Measurements from ENCODE around the gene MYH13. TPM values are rescaled to one million over a fixed set of nuclear protein-coding genes. Genes with fewer than 3 reads are reported as not detected.
A peak's percentile ranks its signal among the peaks of the same experiment; 100 is the strongest.
"Not testable (repeated sequence)": the region's sequence is repeated elsewhere in the genome, so short reads cannot be mapped to it uniquely, and the experiment has no call there.

The MYH13 gene
- total RNA-seq, 2 experiments from 2014 or later = not detected

DNA sequence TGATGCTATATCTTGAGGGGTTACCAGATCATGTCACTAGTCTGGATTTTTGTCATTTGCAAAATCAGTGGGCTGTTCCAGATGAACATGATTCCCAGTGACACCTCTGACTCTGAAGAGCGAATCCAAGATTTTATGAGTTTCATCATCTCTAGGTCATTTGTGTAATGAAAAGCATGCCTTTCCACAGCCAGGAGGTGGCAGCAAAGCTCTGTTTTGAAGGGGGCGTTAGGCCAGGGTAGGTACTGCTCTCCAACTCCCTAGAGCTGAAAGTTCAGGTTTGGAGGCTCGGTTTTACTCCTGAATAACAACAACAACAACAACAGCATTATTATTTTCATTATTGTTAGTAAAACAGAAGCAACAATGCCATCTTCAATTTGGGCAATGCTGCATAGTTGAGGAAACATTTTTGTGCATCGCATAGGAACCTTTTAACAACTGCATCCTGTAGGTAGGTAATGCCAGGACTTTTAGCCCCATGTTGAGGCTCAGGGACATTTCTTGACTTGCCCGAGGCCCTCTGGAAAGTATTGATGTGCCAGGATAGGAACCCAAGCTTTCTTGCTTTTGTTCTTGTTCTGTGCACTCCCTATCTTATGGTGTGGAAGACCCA, 77.0 kb downstream of the MYH13 start:
- no peaks in the 10 kb centered on the region for H3K9me3 Mint-ChIP-seq
- DNase-seq = peak; percentile 34

DNA sequence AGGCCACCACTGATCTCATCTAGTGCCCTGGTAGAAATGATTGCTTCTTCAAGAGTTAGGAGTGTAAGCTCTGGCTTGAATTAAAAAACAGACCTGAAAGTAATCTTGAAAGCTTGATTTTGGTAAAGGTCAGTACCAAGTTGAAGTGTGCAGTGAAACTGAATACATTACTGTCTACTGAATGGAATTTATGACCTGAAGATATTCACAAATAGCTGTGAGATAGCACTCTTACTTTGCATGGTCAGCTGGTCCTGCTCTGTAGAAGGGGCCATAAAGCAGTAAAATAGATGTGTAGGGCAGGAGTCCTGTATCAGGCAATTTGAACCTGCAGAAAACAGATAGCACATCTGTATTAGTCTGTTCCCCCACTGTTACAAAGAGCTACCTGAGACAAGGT, 78.6 kb downstream of the MYH13 start:
- H3K4me3 Mint-ChIP-seq = no peak overlapping the region
- DNase-seq = no peak
- no peaks in the 10 kb centered on the region for H3K9me3 Mint-ChIP-seq
- H3K36me3 Mint-ChIP-seq = no peaks in the 10 kb centered on the region
- H3K27me3 Mint-ChIP-seq = peaks cover 40% of the 10 kb centered on the region
- no peak overlapping the region for H3K27ac Mint-ChIP-seq
- peaks cover 2% of the 10 kb centered on the region for H3K4me1 Mint-ChIP-seq

More for the DNA sequence above, 77.0 kb downstream of the MYH13 start:
- H3K27ac Mint-ChIP-seq = no peak overlapping the region
- peaks cover 27% of the 10 kb centered on the region for H3K27me3 Mint-ChIP-seq
- peaks cover 2% of the 10 kb centered on the region for H3K4me1 Mint-ChIP-seq
- no peak overlapping the region for H3K4me3 Mint-ChIP-seq
- H3K36me3 Mint-ChIP-seq = no peaks in the 10 kb centered on the region

DNA sequence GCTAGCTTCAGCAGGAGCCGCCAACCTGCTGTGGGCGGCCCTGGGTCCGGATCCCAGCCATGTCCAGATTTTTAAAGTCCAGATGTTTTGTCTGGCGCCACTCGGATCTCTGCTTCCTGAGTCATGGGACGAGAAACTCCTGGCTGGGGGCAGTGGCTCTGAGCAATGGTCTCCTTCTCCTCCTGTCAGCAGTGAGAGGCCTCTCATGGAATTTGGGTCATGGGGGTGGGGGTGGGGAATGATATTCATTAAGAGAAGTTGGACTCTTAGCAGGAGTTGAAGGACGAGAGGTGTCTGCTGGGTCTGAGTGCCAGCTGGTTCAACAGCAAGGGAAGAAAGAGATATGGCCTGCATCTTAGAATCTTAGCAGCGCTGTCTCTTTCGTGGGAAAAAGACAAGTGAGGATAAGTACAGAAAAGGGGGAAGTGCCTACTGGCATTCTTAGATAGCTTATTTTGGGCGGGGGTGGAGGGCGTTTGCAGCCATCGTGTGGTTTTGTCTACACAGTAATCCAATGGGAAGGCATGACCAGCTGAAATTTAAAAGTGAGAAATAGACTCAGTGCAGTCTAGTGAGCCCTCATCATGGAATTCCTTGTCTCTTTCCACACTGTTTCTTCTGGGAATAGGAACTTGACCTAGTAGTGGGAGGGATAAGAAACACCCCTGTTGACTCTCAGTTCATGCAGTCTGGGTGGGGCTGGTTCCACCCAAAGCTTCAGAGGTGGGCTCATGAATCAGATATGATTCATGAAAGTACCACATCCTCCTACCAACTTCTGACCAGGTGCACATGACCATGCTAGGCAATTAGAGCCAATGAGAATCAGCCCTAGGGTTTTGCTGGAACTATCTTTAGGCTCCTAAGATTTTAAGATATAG, 80.5 kb downstream of the MYH13 start:
- Mint-ChIP-seq H3K27ac (no peak overlapping the region), H3K4me3 (no peak overlapping the region)

DNA sequence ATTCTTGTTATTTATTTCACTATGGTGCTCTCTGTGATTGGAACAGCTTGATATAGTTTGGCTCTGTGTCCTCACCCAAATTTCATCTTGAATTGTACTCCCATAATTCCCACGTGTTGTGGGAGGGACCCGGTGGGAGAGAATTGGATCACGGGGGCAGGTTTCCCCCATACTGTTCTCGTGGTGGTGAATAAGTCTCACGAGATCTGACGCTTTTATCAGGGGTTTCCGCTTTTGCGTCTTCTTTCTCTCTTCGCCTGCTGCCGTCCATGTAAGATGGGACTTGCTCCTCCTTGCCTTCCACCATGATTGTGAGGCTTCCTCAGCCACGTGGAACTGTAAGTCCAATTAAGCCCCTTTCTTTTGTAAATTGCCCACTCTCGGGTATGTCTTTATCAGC, 81.2 kb downstream of the MYH13 start:
- H3K27ac Mint-ChIP-seq, H3K36me3 Mint-ChIP-seq, DNase-seq, H3K4me3 Mint-ChIP-seq, H3K4me1 Mint-ChIP-seq, H3K9me3 Mint-ChIP-seq: not testable (repeated sequence)
- H3K27me3 Mint-ChIP-seq = peaks cover 57% of the 10 kb centered on the region

More for the DNA sequence above, 80.5 kb downstream of the MYH13 start:
- H3K36me3 Mint-ChIP-seq = no peaks in the 10 kb centered on the region
- no peaks in the 10 kb centered on the region for H3K9me3 Mint-ChIP-seq
- peaks cover 2% of the 10 kb centered on the region for H3K4me1 Mint-ChIP-seq
- peaks cover 52% of the 10 kb centered on the region for H3K27me3 Mint-ChIP-seq
- DNase-seq = no peak

DNA sequence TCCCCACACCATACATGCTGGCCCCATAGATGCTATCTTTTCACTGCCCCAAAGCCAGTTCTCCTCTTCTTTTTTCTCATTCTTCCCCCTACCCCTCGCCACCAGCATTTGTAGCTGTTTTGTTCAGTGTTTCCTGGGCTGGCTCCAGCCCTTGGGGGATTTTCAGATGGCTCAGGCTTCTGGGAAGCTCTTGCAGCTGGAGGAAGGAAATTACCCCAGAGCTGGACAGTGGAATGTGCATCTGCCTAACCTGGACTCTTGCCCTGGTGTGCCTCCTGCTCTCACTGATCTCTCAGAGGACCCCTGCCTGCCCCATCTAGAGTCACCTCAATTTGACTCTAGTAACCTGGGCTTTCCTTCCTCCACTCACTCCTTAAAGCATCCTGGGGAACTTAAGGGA, 82.8 kb downstream of the MYH13 start:
- H3K4me1 Mint-ChIP-seq = peaks cover 2% of the 10 kb centered on the region
- H3K4me3 Mint-ChIP-seq = no peak overlapping the region
- no peak overlapping the region for H3K27ac Mint-ChIP-seq
- H3K36me3 Mint-ChIP-seq = no peaks in the 10 kb centered on the region
- H3K27me3 Mint-ChIP-seq = peaks cover 58% of the 10 kb centered on the region
- no peaks in the 10 kb centered on the region for H3K9me3 Mint-ChIP-seq
- no peak for DNase-seq

DNA sequence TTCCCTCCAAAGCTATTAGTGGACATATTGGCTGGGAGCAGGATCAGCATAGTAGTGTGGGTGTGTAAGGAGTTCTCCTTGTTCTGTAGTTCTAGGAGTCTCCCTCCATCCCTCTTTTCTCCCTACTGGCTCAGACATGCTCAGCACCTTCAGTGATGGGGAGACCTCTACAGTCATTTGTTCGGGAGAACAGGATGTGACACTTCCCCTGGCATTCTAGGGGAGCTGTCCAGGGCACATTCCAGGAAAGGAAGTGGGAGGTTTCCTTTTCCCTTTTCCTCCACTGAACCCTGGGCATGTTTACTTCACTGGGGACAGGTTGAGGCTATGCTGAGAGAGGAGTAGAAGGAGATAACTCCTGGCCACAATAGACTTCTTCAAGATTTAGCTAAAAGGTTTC, 86.5 kb downstream of the MYH13 start:
- Mint-ChIP-seq H3K4me1 (no peaks in the 10 kb centered on the region), H3K27me3 (peaks cover 34% of the 10 kb centered on the region), H3K27ac (no peak overlapping the region), H3K36me3 (no peaks in the 10 kb centered on the region), H3K9me3 (no peaks in the 10 kb centered on the region), H3K4me3 (no peak overlapping the region)
- no peak for DNase-seq

DNA sequence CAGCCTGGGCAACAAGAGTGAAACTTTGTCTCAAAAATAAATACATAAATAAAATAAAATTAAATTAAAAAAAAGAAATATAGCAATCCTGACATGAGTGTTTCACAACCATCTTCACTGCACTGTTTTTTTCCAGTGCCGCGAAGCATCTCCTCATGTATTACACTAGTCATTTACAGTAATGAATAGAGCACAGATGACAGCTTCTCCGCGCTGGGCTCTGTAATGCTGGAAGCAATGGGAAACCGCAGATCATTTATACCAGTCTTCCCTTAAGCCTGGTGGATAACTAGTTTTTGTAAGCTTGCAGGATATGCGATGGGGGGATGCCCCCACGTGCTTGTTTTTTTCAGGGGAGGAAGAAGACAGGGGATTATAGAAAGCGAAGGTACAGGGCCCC, 86.9 kb downstream of the MYH13 start:
- DNase-seq = no peak
- Mint-ChIP-seq H3K27ac (no peak overlapping the region), H3K36me3 (no peaks in the 10 kb centered on the region), H3K4me3 (no peak overlapping the region), H3K4me1 (no peaks in the 10 kb centered on the region), H3K9me3 (no peaks in the 10 kb centered on the region), H3K27me3 (peaks cover 34% of the 10 kb centered on the region)

DNA sequence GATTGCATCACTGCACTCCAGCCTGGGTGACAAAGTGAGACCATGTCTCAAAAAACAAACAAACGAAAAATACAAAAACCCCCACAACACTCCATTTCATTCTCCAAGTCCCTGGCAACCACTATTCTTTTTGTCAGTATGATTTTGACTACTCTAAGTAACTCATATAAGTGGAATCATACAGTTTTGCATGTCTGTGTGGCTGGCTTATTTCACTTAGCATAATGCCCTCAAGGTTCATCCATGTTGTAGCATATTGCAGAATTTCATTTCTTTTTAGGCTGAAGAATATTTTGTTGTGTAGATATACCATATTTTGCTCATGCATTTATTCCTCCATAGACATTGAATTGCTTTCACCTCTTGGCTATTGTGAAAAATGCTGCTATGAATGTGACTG, 92.7 kb downstream of the MYH13 start:
- no peaks in the 10 kb centered on the region for H3K36me3 Mint-ChIP-seq
- no peak overlapping the region for H3K4me3 Mint-ChIP-seq
- peaks cover 3% of the 10 kb centered on the region for H3K27me3 Mint-ChIP-seq
- no peak for DNase-seq
- H3K9me3 Mint-ChIP-seq = no peaks in the 10 kb centered on the region
- no peak overlapping the region for H3K27ac Mint-ChIP-seq
- no peaks in the 10 kb centered on the region for H3K4me1 Mint-ChIP-seq

DNA sequence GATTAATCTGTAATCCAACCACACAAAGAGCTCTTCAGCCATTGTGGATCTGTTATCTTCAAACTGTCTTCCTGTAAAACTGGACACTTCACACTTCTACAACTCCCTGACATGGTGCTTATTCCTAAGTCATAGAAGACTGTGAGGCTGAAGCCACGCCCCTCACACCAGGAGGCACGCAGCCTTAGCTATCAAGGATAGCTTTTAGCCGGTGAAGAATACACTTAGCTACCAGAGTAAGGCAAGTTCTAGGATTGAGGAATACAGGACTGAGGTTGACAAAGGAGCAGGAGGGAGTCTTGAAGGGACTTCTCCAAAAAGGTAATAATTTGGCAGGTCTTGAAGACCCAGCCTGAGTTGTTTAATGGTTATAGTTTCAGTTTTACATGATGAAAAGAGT, 94.6 kb downstream of the MYH13 start:
- Mint-ChIP-seq H3K36me3 (no peaks in the 10 kb centered on the region), H3K27me3 (peaks cover 12% of the 10 kb centered on the region), H3K4me1 (no peaks in the 10 kb centered on the region), H3K9me3 (no peaks in the 10 kb centered on the region), H3K4me3 (no peak overlapping the region), H3K27ac (no peak overlapping the region)
- no peak for DNase-seq

DNA sequence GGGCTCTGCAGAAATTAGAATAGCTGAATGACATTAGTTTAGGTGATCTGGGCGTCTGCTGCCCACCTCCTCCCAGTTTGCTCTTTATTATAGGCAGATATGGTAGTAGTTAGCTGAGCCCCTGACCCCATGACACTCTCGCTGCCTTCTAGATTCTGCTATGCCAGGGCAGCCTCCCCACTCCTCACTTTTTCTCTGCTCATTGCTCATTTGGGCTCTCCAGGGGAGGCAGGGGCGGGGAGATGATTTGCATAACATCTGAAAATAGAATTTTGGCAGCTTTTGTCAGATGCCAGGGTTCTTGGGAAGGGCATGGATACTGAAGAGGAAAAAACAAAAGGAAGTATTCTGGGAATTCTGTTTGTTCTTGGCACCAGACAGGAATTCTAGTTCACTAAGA, 96.4 kb downstream of the MYH13 start:
- H3K27ac Mint-ChIP-seq = no peak overlapping the region
- H3K9me3 Mint-ChIP-seq = no peaks in the 10 kb centered on the region
- no peaks in the 10 kb centered on the region for H3K36me3 Mint-ChIP-seq
- peaks cover 12% of the 10 kb centered on the region for H3K27me3 Mint-ChIP-seq
- H3K4me3 Mint-ChIP-seq = no peak overlapping the region
- no peak for DNase-seq
- H3K4me1 Mint-ChIP-seq = no peaks in the 10 kb centered on the region

DNA sequence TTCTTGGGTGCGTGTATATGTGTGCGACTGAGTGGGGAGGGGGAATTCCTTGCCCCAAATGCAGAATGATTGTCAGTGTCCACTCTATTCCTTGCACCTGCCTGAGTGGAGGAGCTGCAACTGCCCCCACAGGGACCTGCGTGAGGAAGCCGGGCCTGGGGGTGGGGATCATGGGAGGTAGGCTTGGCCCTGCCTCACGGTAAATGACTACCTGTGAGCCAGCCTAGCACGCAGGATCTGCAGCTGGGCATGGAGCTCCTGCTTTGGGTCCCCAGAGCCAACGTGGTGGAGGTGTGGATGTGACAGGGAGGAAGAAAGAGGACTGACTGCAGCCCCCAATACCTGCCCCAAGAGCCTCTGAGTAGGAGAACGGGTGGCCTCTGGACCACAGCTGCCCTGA, 97.4 kb downstream of the MYH13 start:
- no peak overlapping the region for H3K4me3 Mint-ChIP-seq
- no peaks in the 10 kb centered on the region for H3K9me3 Mint-ChIP-seq
- H3K27ac Mint-ChIP-seq = no peak overlapping the region
- H3K36me3 Mint-ChIP-seq = no peaks in the 10 kb centered on the region
- peaks cover 12% of the 10 kb centered on the region for H3K27me3 Mint-ChIP-seq
- no peaks in the 10 kb centered on the region for H3K4me1 Mint-ChIP-seq
- no peak for DNase-seq

DNA sequence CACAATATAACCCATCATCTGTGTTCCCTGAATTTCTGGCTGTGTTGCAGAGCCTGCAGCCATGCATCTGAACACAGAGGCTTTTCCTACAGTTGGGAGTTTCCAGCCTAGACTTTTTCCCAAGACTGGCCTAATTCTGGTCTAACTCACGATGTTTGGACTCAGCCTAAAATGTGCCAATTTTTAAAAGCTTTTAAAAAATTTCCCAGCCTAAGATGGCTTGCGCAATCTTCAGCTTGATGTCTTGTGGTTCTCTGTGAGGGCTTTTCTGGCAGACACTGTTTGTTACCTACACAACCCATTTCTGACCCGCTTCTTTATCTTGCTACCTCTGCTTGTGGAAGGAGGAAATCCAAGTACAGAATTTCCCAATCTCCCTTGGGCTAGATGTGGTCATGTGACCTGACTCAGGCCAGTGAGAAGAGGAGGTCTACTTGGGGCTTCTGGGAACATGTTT, 101.7 kb downstream of the MYH13 start:
- no peaks in the 10 kb centered on the region for H3K4me1 Mint-ChIP-seq
- no peaks in the 10 kb centered on the region for H3K36me3 Mint-ChIP-seq

DNA sequence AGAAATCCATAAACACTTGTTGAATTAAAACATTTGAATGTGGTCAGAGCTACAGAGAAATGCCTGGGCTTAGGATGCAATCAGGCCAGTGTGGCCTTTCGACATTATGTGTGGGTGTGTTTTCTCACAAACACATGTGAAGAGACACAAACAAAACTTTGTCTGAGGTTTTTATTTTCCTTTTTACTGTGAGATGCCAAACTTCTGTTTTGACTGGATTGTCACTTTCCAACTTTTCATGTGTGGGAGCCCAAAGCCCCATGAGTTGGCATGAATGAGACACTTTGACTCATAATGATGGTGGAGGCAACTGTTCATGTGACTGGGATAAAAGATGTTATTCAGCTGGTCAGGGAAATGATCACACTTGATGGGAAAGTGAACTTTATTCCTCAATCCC, 102.5 kb downstream of the MYH13 start:
- DNase-seq = no peak
- no peaks in the 10 kb centered on the region for H3K4me1 Mint-ChIP-seq
- H3K4me3 Mint-ChIP-seq = no peak overlapping the region
- peaks cover 4% of the 10 kb centered on the region for H3K9me3 Mint-ChIP-seq
- peaks cover 14% of the 10 kb centered on the region for H3K27me3 Mint-ChIP-seq
- H3K36me3 Mint-ChIP-seq = no peaks in the 10 kb centered on the region
- no peak overlapping the region for H3K27ac Mint-ChIP-seq

More for the DNA sequence above, 101.7 kb downstream of the MYH13 start:
- peaks cover 16% of the 10 kb centered on the region for H3K27me3 Mint-ChIP-seq
- no peak for DNase-seq
- H3K27ac Mint-ChIP-seq = no peak overlapping the region
- no peak overlapping the region for H3K4me3 Mint-ChIP-seq
- peaks cover 4% of the 10 kb centered on the region for H3K9me3 Mint-ChIP-seq

DNA sequence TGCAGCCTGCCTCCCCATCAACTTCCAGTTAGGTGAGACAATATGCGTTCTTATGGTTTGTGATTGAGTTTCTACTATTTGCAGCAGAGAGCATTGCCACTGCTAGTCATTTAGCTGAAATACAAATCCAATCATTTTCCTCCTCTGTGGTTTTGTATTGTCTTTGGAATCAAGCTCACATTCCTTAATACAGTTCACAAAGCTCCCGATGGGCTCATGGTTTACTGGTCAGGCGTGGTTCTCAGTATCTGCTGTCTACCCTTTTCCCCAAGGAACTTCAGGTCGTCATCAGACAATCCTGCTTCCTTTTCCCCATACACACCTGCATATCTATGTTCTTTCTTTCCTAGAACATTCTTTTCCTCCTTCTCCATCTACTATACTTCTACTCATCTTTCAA, 104.8 kb downstream of the MYH13 start:
- Mint-ChIP-seq H3K27me3 (peaks cover 7% of the 10 kb centered on the region), H3K9me3 (peaks cover 4% of the 10 kb centered on the region), H3K27ac (no peak overlapping the region), H3K4me3 (no peak overlapping the region), H3K4me1 (no peaks in the 10 kb centered on the region), H3K36me3 (no peaks in the 10 kb centered on the region)
- no peak for DNase-seq

DNA sequence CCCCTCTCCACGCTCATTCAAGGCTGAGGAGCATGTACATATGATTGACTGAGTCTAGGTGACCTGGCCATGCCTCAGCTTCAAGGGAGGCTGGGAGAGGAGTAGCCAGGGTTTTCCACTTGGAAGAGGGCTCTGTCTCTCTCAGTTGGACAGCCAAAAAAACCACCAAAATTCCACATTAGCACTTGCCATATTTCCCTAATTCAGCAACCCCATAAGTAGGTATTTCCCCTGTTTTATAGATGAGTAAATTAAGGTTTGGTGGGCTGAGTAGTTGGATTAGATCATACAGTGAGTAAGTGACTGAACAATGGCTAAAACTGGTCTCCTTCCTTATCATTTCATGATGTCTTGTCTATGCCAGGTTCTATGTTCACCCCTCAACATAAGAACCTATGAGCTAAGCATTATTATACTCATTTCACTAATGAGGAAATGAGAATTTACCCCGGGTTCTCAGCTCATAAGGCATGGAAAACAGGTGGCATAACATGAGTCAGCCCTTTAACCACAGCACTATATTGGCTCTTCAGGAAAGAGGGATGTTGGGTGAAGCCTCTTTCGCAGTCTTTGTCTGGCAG, 106.4 kb downstream of the MYH13 start:
- Mint-ChIP-seq H3K27ac (no peak overlapping the region), H3K27me3 (peaks cover 7% of the 10 kb centered on the region), H3K9me3 (peaks cover 4% of the 10 kb centered on the region), H3K36me3 (no peaks in the 10 kb centered on the region), H3K4me1 (no peaks in the 10 kb centered on the region), H3K4me3 (no peak overlapping the region)
- no peak for DNase-seq

Measured in activated naive CD8-positive, alpha-beta T cell treated with anti-CD3 and anti-CD28 coated beads for 36 hours (primary cell).